ENCODE data around the gene INTS1.

INTS1 gene

DNA sequence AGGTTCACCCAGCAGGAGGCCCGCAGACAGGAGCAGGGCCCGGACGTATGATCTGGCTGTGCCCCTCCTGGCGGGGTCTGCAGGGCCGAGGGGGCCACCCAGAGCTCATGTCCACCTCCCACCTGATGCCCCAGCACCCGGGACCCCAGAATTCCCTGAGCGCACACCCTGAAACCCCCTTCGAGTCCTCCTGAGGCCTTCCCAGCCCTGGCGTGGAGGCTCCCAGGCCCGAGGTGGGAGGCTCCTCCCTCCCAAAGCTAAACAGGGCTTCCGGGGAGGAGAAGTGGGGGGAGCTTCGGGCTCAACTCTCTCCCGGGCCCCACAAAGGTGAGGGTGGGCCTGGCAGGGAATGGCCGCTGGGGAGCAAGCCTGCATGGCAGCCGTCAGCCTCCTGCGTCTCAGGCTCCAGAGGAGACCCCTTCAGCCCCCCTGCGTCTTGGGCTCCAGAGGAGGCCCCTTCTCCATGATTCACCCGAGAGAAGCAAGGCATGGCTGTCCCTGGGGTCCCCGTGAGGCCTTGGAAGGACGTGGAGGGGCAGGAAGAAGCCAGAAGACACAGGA, 75.2 kb downstream of the INTS1 start:
- DNase-seq, result no peak

GRCh38 chr7:1427064-1427657, 77.0 kb downstream of the INTS1 start:
- no peak for DNase-seq

DNA sequence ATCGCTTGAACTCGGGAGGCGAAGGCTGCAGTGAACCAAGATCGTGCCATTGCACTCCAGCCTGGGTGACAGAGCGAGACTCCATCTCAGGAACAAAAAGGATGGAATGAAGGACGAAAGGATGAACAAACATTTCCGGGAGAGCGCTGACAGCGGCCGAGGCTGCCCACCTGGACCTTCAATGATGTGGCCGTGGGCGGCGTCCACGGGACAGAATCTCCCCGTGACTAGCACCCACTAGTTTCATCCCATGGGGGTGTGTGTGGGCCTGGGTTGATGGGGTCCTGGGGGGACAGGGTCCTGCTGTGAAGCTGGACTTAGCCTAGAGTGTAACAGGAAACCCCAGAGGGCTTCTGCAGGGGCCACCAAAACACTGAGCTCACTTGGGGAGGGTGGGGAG, 77.7 kb downstream of the INTS1 start:
- no peak for DNase-seq

DNA sequence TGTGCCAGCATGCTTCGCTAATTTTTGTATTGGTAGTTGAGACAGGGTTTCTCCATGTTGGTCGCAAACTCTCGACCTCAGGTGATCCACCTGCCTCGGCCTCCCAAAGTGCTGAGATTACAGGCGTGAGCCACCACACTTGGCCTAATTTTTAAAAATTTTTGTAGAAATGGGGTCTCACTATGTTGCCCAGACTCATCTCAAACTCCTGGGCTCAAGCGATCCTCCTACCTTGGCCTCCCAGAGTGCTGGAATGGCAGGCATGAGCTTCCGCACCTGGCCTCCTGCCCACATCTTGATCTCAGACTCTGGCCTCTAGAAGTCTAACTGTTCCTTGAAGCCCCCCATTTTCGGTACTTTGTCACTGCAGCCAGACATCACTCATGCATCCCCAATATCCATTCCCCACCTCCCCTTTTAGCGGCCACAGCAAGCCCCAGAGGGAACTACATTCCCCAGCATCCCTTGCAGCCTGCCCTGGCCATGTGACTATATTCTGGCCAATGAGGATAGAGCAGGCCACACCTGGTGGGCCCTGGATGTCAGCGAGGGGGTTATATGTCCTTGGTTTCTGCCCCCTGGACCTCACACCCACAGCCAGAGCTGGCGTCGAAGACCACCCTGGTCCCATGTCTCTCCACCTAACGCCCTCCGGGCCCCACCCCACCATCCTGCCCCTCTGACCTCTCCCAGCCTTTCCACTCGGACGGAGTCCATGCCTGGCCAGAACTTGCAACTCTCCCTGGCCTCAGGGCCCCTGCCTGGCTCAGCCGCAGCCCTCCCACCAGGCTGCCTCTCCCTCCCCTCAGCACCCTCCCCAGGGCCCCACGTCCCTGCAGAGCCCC, 78.7 kb downstream of the INTS1 start:
- DNase-seq, result no peak

- no peak for DNase-seq
Measured at GRCh38 chr7:1424041-1424440, 80.1 kb downstream of the INTS1 start.

GRCh38 chr7:1423264-1423811, 80.9 kb downstream of the INTS1 start:
- DNase-seq, result no peak

DNA sequence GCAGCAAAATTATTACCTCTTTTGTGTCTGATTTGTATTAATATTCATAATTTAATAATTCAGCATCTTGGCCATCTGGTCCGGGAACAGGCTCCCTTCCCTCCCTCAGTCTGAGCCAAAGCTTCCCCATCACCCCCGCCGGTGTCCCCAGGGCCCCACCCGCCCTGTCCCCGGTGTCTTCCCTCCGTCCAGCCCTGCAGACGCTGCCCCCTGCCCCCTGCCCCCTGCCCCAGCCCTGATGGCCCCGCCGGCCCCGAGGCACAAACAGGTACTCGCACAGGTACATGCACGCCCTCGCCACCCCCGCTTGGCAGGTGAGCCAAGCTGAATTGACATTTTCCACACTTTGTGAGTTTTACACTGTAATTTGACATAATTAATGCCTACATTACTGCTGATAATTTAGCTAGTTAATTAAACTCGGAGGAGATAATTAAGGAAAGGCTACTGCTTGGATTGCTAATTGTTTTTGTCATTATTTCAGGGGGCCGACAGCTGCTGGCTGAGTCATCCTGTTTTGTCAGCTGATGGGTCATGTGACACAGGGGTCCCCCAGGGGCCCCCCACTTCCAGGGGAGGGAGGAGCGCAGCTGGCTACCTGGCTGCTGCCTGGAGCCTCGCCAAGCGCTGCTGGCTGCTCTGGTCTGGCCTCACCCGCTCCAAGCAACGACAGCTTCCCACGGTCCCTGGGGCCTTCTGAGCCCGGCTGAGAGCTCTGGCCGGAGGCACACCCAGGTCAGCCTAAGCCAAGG, 81.5 kb downstream of the INTS1 start:
- peak; percentile 91 to 96 for DNase-seq

GRCh38 chr7:1421946-1422345, 82.2 kb downstream of the INTS1 start:
- no peak for DNase-seq

DNA sequence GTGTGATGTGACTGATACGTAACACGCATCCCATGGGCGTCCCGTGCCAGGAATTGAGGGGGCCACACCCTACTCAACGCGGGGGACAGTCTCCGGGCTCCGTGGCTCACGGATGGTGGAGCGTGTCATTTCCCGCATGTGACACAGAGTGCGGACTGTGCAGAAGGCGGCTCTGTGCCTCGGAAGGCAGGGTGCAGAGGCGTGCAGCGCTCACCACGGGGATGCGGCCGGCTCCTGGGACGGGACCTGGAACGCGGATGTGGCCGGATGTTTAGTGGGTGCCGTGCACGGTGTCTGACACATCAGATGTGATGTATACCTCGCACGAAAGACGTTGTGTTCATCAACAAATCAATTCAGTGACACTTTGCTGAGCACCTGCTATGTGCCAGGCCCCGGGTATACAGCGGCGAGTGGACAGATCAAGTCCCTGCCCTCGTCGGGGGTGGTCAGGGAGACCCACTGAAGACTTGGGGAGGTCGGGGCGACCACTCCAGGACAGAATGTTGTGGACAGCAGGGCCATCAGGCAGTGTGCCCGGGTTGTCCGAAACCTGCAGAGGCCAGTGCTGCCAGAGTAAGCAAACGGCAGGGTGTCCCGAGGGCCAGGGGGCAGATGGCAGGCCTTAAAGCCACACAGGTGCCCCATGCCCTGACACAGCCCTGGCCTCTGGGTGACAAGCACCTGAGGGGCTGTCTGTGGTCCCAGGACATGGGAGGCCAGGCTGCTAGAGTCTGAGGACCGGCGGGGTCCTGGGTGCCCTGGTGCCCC, 83.0 kb downstream of the INTS1 start:
- DNase-seq, result no peak
